GM10847 (cell line): ENCODE data around the gene DISP3.

Experiments
- POLR2A ChIP-seq: IDR thresholded peaks from 2 replicates; pipeline ENCODE4 v1.6.1; 2011; ENCODE audit not compliant: insufficient read length; ENCODE audit errors: extremely low read depth

The DISP3 gene

DNA sequence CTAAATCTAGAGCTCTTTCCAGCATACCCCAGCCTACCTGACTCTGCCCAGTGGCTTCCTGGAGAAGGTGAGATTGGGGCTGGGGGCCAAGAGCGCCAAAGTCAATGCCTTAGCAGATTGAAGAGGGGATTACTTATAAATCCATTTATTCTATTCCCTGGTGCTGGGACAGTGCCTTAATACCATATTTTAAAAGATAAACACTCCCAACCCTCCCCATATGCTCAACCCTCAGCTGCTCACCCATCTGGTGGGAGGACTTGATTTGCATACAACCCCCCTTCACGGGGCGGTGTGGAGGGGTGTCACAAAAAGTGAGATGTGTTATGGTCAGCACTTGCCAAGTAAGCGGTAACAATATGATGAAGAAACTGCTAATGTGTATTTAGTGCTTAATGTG, 3.2 kb upstream of the DISP3 start:
- TF ChIP-seq POLR2A, result no peak

GRCh38 chr1:11479375-11479979, 522 bp downstream of the DISP3 start:
- no peak for TF ChIP-seq POLR2A

DNA sequence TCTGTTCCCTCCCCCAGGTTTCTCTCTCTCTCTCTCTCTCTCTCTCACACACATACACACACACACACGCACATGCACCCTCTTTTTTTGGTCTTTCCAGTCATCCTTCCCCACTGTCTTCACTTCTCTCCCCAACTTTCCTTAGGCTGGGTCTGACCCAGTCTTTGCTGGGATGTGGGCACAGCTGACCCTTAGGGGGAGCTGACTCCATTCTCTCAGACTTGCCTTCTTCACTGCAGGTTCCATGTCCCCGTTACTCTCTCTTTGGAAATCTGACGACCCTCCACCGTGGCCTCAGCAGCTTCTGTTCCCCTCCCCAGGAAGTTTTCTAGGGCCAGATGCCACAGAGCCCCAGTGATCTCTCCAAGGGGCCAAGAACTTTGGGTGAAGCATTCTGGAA, 2.1 kb downstream of the DISP3 start:
- TF ChIP-seq POLR2A, result no peak

GRCh38 chr1:11482198-11482597, 3.2 kb downstream of the DISP3 start:
- no peak for TF ChIP-seq POLR2A

- no peak for TF ChIP-seq POLR2A
These were observed 3.9 kb downstream of the DISP3 start for GRCh38 chr1:11482701-11483479.

GRCh38 chr1:11483581-11484320, 4.8 kb downstream of the DISP3 start:
- no peak for TF ChIP-seq POLR2A

DNA sequence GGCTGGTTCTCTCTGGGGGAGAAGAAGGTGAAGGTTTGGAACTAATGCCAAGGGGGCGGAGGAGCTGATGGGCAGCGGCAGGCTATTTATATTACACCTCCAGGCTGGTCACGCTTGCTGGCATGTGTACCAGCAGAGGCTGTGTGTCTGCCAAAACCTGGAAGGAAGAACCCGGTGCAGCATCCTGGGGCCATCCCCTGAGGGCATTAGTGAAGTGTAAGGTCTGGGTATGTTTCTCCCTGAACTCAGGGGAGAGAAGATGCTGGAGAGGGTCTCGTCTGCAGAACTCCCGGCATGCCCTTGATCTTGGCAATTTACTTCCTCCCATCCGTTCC, 5.3 kb downstream of the DISP3 start:
- no peak for TF ChIP-seq POLR2A

DNA sequence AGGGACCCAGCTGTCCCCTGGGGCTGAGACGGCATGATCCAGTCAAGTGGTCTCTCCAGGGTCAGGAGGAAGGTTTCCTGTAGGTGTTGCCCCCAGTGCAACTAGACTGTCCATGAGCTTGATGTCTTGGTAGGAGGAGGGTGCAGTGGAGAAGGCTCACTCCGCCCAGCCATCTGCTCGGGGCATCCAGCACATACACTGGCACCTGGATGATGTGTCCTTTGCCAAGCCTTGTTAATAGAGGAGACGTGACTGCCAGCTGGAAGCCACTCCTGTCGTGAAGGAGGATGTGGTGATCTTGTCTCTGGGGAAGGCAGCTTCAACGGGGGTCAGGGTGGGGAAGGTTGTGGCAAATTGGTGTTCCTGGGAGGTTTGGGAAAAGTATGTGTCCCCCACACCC, 6.2 kb downstream of the DISP3 start:
- TF ChIP-seq POLR2A, result no peak

DNA sequence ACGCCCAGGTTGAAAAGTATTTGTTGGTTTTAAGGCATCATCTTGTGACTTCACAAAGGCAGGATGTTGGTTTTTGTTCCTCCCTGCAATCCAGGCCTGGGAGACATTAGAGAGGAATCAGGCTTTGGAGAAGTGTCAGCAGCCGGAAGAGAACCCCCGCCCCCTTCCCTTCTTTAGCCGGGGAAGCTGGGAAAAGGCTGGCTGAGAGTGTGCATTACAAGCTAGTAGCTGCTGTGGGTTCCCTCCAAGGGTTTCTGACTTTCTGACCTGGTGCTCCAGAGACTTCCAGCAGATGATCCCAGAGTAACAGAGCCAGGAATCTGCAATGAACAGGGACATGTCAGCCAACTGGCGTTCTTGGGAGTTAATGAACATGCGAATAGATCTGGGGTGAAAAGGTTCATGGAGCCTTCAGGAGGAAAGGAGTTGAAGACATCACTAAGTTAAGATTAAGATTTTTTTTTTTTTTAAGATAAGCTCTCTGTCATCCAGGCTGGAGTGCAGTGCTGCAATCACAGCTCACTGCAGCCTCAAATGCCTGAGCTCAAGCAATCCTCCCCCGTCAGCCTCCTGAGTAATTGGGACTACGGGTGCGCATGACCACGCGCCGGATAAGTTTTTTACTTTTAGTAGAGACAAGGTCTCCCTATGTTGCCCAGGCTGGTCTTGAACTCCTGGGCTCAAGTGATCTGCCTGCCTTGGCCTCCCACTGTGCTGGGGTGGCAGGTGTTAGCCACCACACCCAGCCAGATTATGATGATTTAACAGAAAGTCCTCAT, 7.5 kb downstream of the DISP3 start:
- TF ChIP-seq POLR2A, result no peak

DNA sequence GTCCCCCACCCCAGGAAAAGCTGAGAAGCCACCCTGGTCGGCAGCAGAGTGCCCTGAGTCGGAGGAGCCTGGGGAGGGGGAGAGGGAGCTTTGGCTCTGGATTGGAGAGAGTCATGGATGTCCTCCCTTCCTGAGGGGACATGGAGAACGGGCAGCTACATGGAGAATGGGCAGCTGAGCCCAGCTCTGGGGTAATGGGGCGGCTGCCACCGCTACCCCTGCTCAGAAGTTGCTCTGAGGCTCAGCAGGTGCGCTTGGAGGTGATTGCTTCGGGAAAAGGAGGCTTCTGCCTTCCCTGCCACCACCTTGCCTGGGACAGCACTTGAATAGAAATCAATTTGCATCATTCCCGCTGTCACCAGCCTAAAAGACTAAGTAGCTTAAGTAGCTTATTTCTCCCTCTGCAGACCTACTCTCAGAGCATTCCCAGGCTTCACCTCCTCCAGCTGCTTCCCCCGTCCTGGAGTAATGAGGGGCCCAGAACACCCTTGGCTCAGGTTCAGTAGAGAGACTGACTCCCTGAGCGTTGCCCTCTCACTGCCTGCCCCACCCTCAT, 8.3 kb downstream of the DISP3 start:
- TF ChIP-seq POLR2A, result no peak

GRCh38 chr1:11488201-11488770, 9.3 kb downstream of the DISP3 start:
- no peak for TF ChIP-seq POLR2A

DNA sequence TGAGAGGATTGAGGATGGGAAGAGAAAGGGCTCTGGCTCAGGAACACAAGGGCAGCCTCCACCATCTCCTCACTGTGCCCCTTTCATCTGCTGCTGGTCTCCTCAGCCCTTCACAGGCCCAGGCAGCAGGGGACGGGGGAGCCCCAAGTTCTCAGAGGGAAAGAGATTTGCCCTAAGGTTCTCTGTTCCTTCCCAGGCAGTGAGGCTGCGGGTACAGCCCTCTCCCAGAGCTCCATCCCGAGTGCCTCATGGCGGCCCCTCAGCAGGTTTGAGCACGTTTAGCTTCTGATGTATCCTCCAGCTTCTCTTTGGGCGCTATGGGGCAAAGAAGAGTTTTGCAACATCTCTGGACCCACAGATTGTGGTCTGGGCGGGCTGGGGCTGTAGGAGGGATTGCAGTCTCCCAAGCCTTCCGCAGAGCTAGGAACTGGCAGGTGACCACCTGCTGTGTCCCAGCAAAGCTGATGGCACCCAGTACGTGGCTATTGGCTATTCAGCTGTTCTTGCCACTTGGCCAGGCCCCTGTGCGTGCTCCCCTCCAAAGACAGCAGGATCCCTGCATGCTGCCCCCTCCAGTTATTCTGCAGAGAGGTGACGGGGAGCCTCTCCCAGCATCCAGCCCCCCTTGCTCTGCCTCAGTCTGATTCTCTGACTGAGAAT, 10.1 kb downstream of the DISP3 start:
- TF ChIP-seq POLR2A, result no peak

DNA sequence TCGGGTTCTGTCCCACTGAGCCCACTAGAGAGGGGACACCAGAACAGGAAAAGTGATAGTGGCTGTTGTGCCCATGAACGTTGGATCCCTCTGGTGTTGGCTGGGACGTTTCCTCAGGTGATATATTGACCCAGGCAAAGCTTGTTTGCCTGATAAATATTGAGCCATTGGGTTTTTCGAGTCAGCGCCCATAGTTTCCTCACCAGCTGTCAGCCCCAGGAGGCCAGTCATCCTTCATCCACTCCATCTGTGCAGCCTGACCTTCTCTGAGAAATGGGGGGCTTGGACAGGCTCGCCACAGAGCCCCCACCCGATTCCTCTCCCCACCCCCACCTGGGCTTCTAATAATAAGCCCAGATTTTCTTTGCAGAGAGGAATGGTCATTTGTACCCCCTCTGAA, 13.3 kb downstream of the DISP3 start:
- TF ChIP-seq POLR2A, result no peak

- TF ChIP-seq POLR2A, result no peak
These were observed 15.2 kb downstream of the DISP3 start for GRCh38 chr1:11493972-11494655.
